NB4 (cell line): ENCODE results near the gene CTSK.

Source experiments
- MYC ChIP-seq: IDR thresholded peaks from 2 replicates; pipeline ENCODE4 v1.6.1; 2011; ENCODE audit warnings: low read depth, low read length
- POLR2A ChIP-seq: IDR thresholded peaks from 2 replicates; pipeline ENCODE4 v1.6.1; 2011; ENCODE audit warnings: mild to moderate bottlenecking; ENCODE audit not compliant: insufficient read length; ENCODE audit errors: extremely low read depth
- TF ChIP-seq, protein P1 (sequence below): IDR thresholded peaks from one replicate; pipeline ENCODE4 v1.5.1; 2012; ENCODE audit warnings: low read depth, low read length
- TF ChIP-seq, protein P2 (sequence below): IDR thresholded peaks from 2 replicates; pipeline ENCODE4 v1.6.1; 2011; ENCODE audit warnings: low read depth, low read length

DNA sequence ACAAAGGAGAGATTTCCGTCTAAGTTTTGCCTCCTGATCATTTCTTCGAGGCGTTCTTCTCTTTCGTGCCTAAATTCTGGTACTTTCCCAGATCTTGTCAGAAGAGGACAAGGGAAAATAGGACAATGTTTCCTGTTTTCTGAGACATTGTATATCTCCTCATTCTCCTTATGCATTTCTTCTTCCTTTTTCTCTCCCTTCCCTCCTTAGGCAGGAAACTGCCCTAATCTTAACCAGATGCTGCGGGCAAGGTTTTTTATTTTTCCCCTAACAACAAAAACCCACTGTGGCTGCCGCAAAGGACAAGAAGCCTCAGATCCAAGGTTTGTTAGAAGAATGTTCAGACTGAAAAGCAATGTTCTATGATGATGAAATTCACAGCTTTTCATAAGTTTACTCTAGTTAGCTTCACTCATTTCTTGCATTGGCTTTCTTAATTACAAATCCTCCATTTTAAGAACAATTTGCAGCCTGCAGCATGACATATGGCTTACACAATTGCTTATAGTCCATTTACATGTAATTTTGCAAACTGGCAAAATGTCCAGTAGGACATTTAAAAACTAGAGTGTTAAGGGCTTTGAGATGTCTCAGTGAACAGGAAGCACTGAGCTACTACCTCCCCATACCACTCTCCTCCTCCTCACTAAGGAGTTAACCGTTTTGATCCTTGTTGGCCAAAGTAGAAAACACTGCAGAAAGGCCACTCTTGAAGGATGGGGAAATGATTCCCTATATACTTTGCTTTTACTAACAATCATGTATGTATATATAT lies 624 bp downstream of the CTSK start:
- TF ChIP-seq, protein P1, sequence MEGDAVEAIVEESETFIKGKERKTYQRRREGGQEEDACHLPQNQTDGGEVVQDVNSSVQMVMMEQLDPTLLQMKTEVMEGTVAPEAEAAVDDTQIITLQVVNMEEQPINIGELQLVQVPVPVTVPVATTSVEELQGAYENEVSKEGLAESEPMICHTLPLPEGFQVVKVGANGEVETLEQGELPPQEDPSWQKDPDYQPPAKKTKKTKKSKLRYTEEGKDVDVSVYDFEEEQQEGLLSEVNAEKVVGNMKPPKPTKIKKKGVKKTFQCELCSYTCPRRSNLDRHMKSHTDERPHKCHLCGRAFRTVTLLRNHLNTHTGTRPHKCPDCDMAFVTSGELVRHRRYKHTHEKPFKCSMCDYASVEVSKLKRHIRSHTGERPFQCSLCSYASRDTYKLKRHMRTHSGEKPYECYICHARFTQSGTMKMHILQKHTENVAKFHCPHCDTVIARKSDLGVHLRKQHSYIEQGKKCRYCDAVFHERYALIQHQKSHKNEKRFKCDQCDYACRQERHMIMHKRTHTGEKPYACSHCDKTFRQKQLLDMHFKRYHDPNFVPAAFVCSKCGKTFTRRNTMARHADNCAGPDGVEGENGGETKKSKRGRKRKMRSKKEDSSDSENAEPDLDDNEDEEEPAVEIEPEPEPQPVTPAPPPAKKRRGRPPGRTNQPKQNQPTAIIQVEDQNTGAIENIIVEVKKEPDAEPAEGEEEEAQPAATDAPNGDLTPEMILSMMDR: no peak
- TF ChIP-seq POLR2A (no peak), MYC (no peak)
- TF ChIP-seq, protein P2, sequence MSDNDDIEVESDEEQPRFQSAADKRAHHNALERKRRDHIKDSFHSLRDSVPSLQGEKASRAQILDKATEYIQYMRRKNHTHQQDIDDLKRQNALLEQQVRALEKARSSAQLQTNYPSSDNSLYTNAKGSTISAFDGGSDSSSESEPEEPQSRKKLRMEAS: no peak
